ENCODE measurements around the gene HSH2D. TPM values are rescaled to one million over a fixed set of nuclear protein-coding genes. Genes with fewer than 3 reads are reported as not detected.

HSH2D gene
- total and polyA plus RNA-seq, 4 donors = 5.5 to 9.3 (median 6.4) TPM

DNA sequence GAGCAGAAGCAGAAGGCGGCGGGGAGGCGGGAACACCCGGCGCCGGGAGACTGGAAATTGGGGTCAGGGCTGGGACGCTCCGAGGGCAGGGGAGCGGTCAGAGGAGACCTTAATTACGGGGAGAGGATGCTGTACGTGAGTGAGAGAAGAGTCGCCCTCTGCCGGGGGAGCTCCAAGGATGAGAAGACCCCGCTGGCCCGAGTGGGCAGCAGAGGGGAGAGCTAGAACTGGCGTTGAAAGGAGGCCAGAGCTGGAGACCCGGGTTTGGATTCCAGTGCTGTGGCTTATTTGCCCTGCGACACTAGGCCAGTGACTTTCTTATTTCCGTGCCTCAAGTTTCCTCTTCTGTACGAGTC, 42.3 kb downstream of the HSH2D start:
- Histone ChIP-seq H3K9me3 (ENCODE audit: control insufficient read depth in 4 of 4, insufficient read depth in 3 of 4, low read length in 3 of 4) (no peaks in the 10 kb centered on the region), H3K9ac (ENCODE audit: insufficient read depth in 1 of 2, low read length in 2 of 2) (peak overlapping the region; percentile 49 to 76), H3K36me3 (ENCODE audit: control insufficient read depth in 4 of 4, insufficient read depth in 4 of 4, low read length in 4 of 4) (peaks cover 0 to 27% (median 18%) of the 10 kb centered on the region in 4 donors), H3K4me3 (peak overlapping the region; percentile 78), H3K27ac (ENCODE audit: low read depth in 1 of 2, low read length in 1 of 2) (peak overlapping the region; percentile 76 to 85), H3K4me1 (ENCODE audit: control insufficient read depth in 5 of 5, insufficient read depth in 5 of 5, low read length in 5 of 5) (peaks cover 0 to 12% (median 7%) of the 10 kb centered on the region in 5 donors), H3K27me3 (ENCODE audit: control insufficient read depth in 3 of 3, insufficient read depth in 3 of 3, low read length in 2 of 3) (no peaks in the 10 kb centered on the region)
- ATAC-seq (ENCODE audit: insufficient read depth, low FRiP score) (no peak), DNase-seq (peak; percentile 44 to 56 (median 46))
- WGBS, 2 donors = 0 to 1% methylated on average over 20 of the region's 20 CpGs
- TF ChIP-seq, protein P1, sequence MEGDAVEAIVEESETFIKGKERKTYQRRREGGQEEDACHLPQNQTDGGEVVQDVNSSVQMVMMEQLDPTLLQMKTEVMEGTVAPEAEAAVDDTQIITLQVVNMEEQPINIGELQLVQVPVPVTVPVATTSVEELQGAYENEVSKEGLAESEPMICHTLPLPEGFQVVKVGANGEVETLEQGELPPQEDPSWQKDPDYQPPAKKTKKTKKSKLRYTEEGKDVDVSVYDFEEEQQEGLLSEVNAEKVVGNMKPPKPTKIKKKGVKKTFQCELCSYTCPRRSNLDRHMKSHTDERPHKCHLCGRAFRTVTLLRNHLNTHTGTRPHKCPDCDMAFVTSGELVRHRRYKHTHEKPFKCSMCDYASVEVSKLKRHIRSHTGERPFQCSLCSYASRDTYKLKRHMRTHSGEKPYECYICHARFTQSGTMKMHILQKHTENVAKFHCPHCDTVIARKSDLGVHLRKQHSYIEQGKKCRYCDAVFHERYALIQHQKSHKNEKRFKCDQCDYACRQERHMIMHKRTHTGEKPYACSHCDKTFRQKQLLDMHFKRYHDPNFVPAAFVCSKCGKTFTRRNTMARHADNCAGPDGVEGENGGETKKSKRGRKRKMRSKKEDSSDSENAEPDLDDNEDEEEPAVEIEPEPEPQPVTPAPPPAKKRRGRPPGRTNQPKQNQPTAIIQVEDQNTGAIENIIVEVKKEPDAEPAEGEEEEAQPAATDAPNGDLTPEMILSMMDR (IDR thresholded peaks at IDR 0.05; ENCODE audit: control extremely low read depth, extremely low read depth) = no peak

DNA sequence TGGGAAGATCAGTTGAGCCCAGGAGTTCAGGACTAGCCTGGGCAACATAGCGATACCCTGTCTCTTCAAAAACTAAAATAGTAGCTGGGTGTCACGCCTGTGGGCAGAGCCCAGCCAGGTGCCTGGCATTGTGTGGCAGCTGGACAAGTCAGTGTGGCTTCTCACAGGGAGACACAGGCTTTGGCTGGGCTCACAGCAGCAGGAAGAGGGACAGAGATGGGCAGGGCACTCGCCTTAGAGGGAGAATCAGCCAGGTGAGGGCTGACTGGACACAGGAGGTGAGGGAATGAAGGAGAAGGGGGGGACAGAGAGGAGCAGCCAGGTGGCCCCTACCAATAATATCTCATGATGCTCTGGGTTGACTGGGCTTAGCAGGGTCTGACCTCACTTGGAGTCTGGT, 45.0 kb downstream of the HSH2D start:
- no peaks in the 10 kb centered on the region for H3K9me3 ChIP-seq (ENCODE audit: control insufficient read depth in 4 of 4, insufficient read depth in 3 of 4, low read length in 3 of 4)
- ATAC-seq (ENCODE audit: insufficient read depth, low FRiP score) (no peak), DNase-seq (no peak)
- H3K27me3 ChIP-seq (ENCODE audit: control insufficient read depth in 3 of 3, insufficient read depth in 3 of 3, low read length in 2 of 3) = no peaks in the 10 kb centered on the region
- TF ChIP-seq, protein P1 (IDR thresholded peaks at IDR 0.05; ENCODE audit: control extremely low read depth, extremely low read depth) = no peak
- H3K4me1 ChIP-seq (ENCODE audit: control insufficient read depth in 5 of 5, insufficient read depth in 5 of 5, low read length in 5 of 5) = peaks cover 0 to 12% (median 7%) of the 10 kb centered on the region in 5 donors
- no peak overlapping the region for H3K4me3 ChIP-seq
- WGBS, 2 donors = 94 to 98% methylated on average over 3 of the region's 3 CpGs
- peaks cover 8 to 45% (median 27%) of the 10 kb centered on the region in 4 donors for H3K36me3 ChIP-seq (ENCODE audit: control insufficient read depth in 4 of 4, insufficient read depth in 4 of 4, low read length in 4 of 4)
- no peak overlapping the region for H3K9ac ChIP-seq (ENCODE audit: insufficient read depth in 1 of 2, low read length in 2 of 2)
- no peak overlapping the region for H3K27ac ChIP-seq (ENCODE audit: low read depth in 1 of 2, low read length in 1 of 2)

DNA sequence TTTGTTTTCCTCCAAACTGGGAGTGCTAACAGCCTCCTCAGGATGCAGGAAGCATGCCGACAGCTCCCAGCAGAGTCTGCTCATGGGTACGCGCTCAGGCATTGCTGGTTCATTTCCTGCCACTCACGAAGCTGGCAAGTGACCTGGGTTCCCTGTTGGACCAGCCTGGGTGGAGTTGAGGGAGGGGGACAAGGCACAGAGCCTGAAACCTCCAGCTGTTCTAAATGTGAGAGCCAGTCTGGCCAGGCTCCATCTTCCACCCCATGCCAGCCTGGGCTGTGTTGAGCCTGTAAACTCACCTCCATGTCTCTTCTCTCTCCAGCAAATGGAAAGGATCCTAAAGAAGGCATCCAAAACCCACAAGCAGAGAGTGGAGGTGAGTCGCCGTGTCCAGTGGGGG, 46.7 kb downstream of the HSH2D start:
- no peak overlapping the region for H3K9ac ChIP-seq (ENCODE audit: insufficient read depth in 1 of 2, low read length in 2 of 2)
- H3K27ac ChIP-seq (ENCODE audit: low read depth in 1 of 2, low read length in 1 of 2) = no peak overlapping the region
- DNase-seq (no peak), ATAC-seq (ENCODE audit: insufficient read depth, low FRiP score) (no peak)
- WGBS, 2 donors = 66 to 82% methylated on average over 6 of the region's 6 CpGs
- TF ChIP-seq, protein P1 (IDR thresholded peaks at IDR 0.05; ENCODE audit: control extremely low read depth, extremely low read depth) = no peak
- H3K36me3 ChIP-seq (ENCODE audit: control insufficient read depth in 4 of 4, insufficient read depth in 4 of 4, low read length in 4 of 4) = peaks cover 8 to 46% (median 28%) of the 10 kb centered on the region in 4 donors
- H3K4me3 ChIP-seq = no peak overlapping the region
- H3K4me1 ChIP-seq (ENCODE audit: control insufficient read depth in 5 of 5, insufficient read depth in 5 of 5, low read length in 5 of 5) = peaks cover 0 to 9% (median 7%) of the 10 kb centered on the region in 5 donors
- no peaks in the 10 kb centered on the region for H3K27me3 ChIP-seq (ENCODE audit: control insufficient read depth in 3 of 3, insufficient read depth in 3 of 3, low read length in 2 of 3)
- H3K9me3 ChIP-seq (ENCODE audit: control insufficient read depth in 4 of 4, insufficient read depth in 3 of 4, low read length in 3 of 4) = no peaks in the 10 kb centered on the region

DNA sequence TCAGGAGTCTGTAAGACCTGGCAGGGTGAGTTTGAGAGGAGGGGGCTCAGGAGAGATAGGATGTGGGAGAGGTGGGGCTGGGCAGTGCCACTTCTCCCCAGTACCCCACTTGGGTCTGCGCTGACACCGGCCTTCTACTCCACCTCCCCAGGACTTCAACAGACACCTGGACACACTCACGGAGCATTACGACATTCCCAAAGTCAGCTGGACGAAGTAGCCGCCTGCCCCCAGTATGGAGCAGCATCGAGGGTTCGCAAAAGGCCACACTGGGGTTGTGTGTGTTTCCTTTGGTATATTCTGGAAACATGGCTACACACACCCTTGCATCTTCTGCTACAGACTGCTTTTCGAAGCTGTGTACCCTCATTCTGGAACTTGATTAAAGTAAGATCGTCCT, 47.3 kb downstream of the HSH2D start:
- ATAC-seq (ENCODE audit: insufficient read depth, low FRiP score) (no peak), DNase-seq (no peak)
- 90 to 94% methylated on average over 10 of the region's 10 CpGs for WGBS, 2 donors
- peaks cover 8 to 46% (median 28%) of the 10 kb centered on the region in 4 donors for H3K36me3 ChIP-seq (ENCODE audit: control insufficient read depth in 4 of 4, insufficient read depth in 4 of 4, low read length in 4 of 4)
- no peak overlapping the region for H3K27ac ChIP-seq (ENCODE audit: low read depth in 1 of 2, low read length in 1 of 2)
- H3K9me3 ChIP-seq (ENCODE audit: control insufficient read depth in 4 of 4, insufficient read depth in 3 of 4, low read length in 3 of 4) = no peaks in the 10 kb centered on the region
- TF ChIP-seq, protein P1 (IDR thresholded peaks at IDR 0.05; ENCODE audit: control extremely low read depth, extremely low read depth) = no peak
- no peak overlapping the region for H3K4me3 ChIP-seq
- H3K9ac ChIP-seq (ENCODE audit: insufficient read depth in 1 of 2, low read length in 2 of 2) = no peak overlapping the region
- no peaks in the 10 kb centered on the region for H3K27me3 ChIP-seq (ENCODE audit: control insufficient read depth in 3 of 3, insufficient read depth in 3 of 3, low read length in 2 of 3)
- peaks cover 0 to 9% (median 7%) of the 10 kb centered on the region in 5 donors for H3K4me1 ChIP-seq (ENCODE audit: control insufficient read depth in 5 of 5, insufficient read depth in 5 of 5, low read length in 5 of 5)

Data from lung (tissue), 12 donors.